MM.1S (cell line): Measurements from ENCODE around the gene KDM5C.

Experiments used
- DNase-seq: peaks from one replicate; pipeline ENCODE4 v3.0.0-alpha.2; 2015
- H2AFZ ChIP-seq: fragments of 300-600 bp; sonication (generic); 2 replicates; pipeline ENCODE4 v1.6.0; 2016; ENCODE audit warnings: antibody characterized with exemption, low read length
- H3F3A ChIP-seq: fragments of 300-600 bp; sonication (generic); 2 replicates; pipeline ENCODE4 v1.6.1; 2016; ENCODE audit warnings: mild to moderate bottlenecking, antibody characterized with exemption, low read length, moderate library complexity, mixed read lengths; ENCODE audit not compliant: insufficient read depth
- H3K27ac ChIP-seq: fragments of 300-600 bp; sonication (generic); 2 replicates; pipeline ENCODE4 v1.5.1; 2016; ENCODE audit warnings: mild to moderate bottlenecking, low read length
- H3K27me3 ChIP-seq: fragments of 300-600 bp; sonication (generic); replicated peaks from 2 replicates; pipeline ENCODE4 v1.6.0; 2016; ENCODE audit warnings: low read length; ENCODE audit not compliant: insufficient read depth
- H3K36me3 ChIP-seq: fragments of 300-600 bp; sonication (generic); replicated peaks from 2 replicates; pipeline ENCODE4 v1.6.1; 2016; ENCODE audit warnings: mild to moderate bottlenecking, low read length, mixed read lengths; ENCODE audit not compliant: insufficient read depth
- H3K4me1 ChIP-seq: fragments of 300-600 bp; sonication (generic); 2 replicates; pipeline ENCODE4 v1.6.1; 2016; ENCODE audit warnings: low read length, mixed read lengths
- H3K4me2 ChIP-seq: fragments of 300-600 bp; sonication (generic); 2 replicates; pipeline ENCODE4 v1.6.0; 2016; ENCODE audit warnings: low read depth, low read length
- H3K4me3 ChIP-seq: fragments of 300-600 bp; sonication (generic); 2 replicates; pipeline ENCODE4 v1.5.1; 2016; ENCODE audit warnings: low read length, mixed read lengths
- H3K79me2 ChIP-seq: fragments of 300-600 bp; sonication (generic); 2 replicates; pipeline ENCODE4 v1.6.1; 2016; ENCODE audit warnings: mixed run types, low read length, mixed read lengths
- H3K9ac ChIP-seq: fragments of 300-600 bp; sonication (generic); 2 replicates; pipeline ENCODE4 v1.6.1; 2016; ENCODE audit warnings: low read length, mixed read lengths
- H3K9me2 ChIP-seq: fragments of 300-600 bp; sonication (generic); replicated peaks from 2 replicates; pipeline ENCODE4 v1.6.1; 2016; ENCODE audit warnings: mild to moderate bottlenecking, low read length, mixed read lengths; ENCODE audit not compliant: insufficient read depth
- H3K9me3 ChIP-seq: fragments of 300-600 bp; sonication (generic); replicated peaks from 2 replicates; pipeline ENCODE4 v1.6.1; 2016; ENCODE audit warnings: mild to moderate bottlenecking, low read length, mixed read lengths; ENCODE audit not compliant: insufficient read depth
- H4K20me1 ChIP-seq: fragments of 300-600 bp; sonication (generic); 2 replicates; pipeline ENCODE4 v1.6.1; 2016; ENCODE audit warnings: mild to moderate bottlenecking, low read length, moderate library complexity, mixed read lengths; ENCODE audit not compliant: insufficient read depth
- CTCF ChIP-seq: fragments of 300-600 bp; sonication (generic); IDR thresholded peaks from 2 replicates; pipeline ENCODE4 v1.5.1; 2016; ENCODE audit warnings: antibody characterized with exemption, low read length, mixed read lengths
- EZH2 ChIP-seq: fragments of 300-600 bp; sonication (generic); optimal IDR thresholded peaks from 2 replicates; pipeline ENCODE3; 2017; ENCODE audit warnings: low read depth, mild to moderate bottlenecking, antibody characterized with exemption, low read length, mixed read lengths
- EZH2phosphoT487 ChIP-seq: fragments of 300-600 bp; sonication (generic); IDR thresholded peaks from 2 replicates; pipeline ENCODE4 v1.6.1; 2018; ENCODE audit warnings: antibody characterized with exemption, low read length

The KDM5C gene

DNA sequence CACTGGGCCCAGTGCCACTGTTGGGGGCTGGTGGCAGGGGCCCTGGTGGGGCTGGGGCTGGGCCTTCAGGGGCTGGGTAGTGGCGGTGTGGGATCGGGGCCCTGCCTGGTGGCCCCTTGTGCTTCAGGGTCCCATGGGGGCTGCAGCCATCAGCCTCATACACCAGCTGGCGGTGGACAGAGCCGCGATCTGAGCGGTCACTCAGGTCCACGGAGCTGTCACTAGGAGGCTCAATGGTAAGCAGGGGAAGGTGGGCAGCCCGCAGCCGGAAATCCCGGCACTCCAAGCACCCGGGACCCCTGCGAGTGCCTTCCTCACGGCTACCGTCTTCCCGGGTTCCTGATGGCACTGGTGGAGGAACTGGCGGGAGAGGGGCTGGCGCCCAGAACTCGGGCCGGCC, 25.5 kb upstream of the KDM5C start:
- Histone ChIP-seq H3K9me2 (no peaks in the 10 kb centered on the region), H3K4me1 (no peaks in the 10 kb centered on the region), H2AFZ (no peak overlapping the region), H3K36me3 (no peaks in the 10 kb centered on the region), H3K79me2 (no peaks in the 10 kb centered on the region), H3K27ac (no peak overlapping the region), H3K9me3 (no peaks in the 10 kb centered on the region), H4K20me1 (no peaks in the 10 kb centered on the region), H3K4me3 (no peak overlapping the region), H3F3A (no peaks in the 10 kb centered on the region), H3K9ac (no peak overlapping the region), H3K27me3 (no peaks in the 10 kb centered on the region), H3K4me2 (no peak overlapping the region)
- no peak for DNase-seq
- TF ChIP-seq EZH2 (no peak), EZH2phosphoT487 (no peak), CTCF (no peak)

- no peak overlapping the region for H3K27ac ChIP-seq
- DNase-seq = no peak
- TF ChIP-seq EZH2phosphoT487 (no peak), EZH2 (no peak), CTCF (no peak)
- no peaks in the 10 kb centered on the region for H3K4me1 ChIP-seq
- H3K27me3 ChIP-seq = no peaks in the 10 kb centered on the region
- no peak overlapping the region for H3K4me2 ChIP-seq
- H2AFZ ChIP-seq = no peak overlapping the region
- H3K36me3 ChIP-seq = no peaks in the 10 kb centered on the region
- no peaks in the 10 kb centered on the region for H3K9me2 ChIP-seq
- no peak overlapping the region for H3K9ac ChIP-seq
- H4K20me1 ChIP-seq = no peaks in the 10 kb centered on the region
- no peaks in the 10 kb centered on the region for H3K9me3 ChIP-seq
- no peak overlapping the region for H3K4me3 ChIP-seq
- H3K79me2 ChIP-seq = no peaks in the 10 kb centered on the region
- H3F3A ChIP-seq = no peaks in the 10 kb centered on the region
These were observed 24.5 kb upstream of the KDM5C start for GRCh38 chrX:53249408-53250042.

- Histone ChIP-seq H3K9me3 (no peaks in the 10 kb centered on the region), H3K4me1 (no peaks in the 10 kb centered on the region), H2AFZ (no peak overlapping the region), H4K20me1 (no peaks in the 10 kb centered on the region), H3K9ac (no peak overlapping the region), H3K27me3 (no peaks in the 10 kb centered on the region), H3F3A (no peaks in the 10 kb centered on the region), H3K9me2 (no peaks in the 10 kb centered on the region), H3K36me3 (no peaks in the 10 kb centered on the region), H3K4me2 (no peak overlapping the region), H3K27ac (no peak overlapping the region), H3K4me3 (no peak overlapping the region), H3K79me2 (no peaks in the 10 kb centered on the region)
- no peak for DNase-seq
- TF ChIP-seq CTCF = no peak
- TF ChIP-seq EZH2 = no peak
- TF ChIP-seq EZH2phosphoT487 = no peak
These were observed 22.9 kb upstream of the KDM5C start for GRCh38 chrX:53247928-53248327.
